HPDE6-E6E7 (cell line): Measurements from ENCODE around the gene MX1.

Experiments
- DNase-seq: peaks from one replicate; pipeline ENCODE4 v3.0.0; 2011; ENCODE audit warnings: missing footprints; ENCODE audit errors: extremely low spot score

MX1 gene

DNA sequence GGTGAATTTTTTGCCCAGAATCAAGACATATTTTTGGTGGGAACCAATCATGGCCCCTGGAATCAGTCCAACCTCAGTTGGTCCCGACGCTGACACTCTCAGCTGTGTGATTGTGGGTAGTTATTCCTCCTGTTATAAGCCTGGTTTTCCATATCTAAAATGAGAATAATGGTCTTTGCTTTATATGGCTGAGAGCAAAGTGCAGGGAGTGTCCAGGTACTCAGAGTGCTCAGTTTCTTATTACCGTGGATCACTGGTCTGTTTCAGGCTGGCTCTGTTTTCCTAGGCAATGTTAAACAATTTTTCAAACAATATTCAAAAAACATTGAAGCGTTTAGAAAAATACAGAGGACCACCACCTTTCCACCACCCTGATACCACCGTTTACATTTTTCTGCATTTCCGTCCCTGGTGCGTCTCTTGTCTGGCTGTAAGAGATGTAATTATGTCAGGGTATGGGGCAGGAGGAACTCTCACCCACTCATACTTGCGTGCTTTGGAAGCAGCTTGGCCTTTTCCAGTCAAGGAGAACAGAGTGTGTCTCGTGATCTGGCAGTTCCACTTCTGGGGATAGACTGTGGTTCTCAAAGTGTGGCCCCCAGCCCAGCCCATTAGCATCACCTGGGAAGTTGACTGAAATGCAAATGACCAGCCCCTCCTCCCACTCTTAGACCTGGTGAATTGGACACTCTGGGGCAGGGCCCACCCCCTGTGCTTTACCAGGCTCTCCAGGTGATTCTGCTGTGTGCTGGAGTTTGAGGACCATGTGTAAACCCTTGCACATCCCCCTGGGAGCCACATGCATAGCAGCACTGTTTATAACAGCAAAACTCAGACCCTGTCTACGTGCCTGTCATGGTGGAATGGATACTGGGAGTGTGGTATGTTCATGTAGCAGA, 6.8 kb downstream of the MX1 start:
- DNase-seq = no peak

DNA sequence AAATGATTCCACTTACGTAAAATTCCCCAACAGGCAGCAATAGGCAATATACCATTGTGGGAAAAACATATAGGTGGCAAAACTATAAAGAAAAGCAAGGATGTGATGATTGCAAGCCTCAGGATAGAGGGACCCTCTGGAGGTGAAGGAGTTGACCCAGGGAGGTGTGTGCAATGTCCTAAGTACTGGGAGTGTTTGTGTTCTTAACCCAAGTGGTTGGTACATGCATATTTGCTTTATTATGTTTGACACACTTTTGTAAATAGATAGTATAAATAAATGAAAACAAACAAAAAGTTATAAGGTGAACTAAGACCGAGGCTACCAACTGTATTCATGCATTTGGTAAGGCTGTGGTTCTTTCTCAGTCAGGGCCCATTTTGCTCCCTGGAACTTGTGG, 7.5 kb downstream of the MX1 start:
- no peak for DNase-seq

DNA sequence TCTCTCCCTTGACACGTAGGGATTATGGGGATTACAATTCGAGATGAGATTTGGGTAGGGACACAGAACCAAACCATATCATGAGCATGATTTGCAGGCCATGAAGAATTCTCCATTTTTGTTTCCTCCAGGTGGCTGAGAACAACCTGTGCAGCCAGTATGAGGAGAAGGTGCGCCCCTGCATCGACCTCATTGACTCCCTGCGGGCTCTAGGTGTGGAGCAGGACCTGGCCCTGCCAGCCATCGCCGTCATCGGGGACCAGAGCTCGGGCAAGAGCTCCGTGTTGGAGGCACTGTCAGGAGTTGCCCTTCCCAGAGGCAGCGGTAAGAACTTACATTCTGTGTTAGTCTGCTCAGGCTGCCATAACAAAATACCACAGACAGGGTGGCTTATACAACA, 9.7 kb downstream of the MX1 start:
- DNase-seq = no peak

DNA sequence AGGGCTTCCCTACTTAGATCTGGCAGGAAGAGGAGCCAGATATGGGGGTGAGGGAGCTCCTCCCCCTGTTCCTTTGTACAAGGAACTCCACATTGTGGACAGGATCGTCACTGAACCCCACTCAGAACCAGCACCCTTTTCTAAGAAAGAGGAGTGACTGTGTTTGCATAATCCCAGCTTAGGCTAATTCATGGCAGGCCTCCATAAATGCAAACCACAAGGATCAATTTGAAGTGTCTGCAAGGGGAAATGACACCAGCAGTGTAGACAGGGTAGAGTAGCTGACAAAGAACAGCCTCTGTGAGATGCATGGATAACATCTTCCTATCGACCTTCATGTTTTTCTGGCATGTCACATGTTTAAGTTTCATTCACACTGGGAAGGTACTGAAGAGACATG, 11.7 kb downstream of the MX1 start:
- DNase-seq = no peak

DNA sequence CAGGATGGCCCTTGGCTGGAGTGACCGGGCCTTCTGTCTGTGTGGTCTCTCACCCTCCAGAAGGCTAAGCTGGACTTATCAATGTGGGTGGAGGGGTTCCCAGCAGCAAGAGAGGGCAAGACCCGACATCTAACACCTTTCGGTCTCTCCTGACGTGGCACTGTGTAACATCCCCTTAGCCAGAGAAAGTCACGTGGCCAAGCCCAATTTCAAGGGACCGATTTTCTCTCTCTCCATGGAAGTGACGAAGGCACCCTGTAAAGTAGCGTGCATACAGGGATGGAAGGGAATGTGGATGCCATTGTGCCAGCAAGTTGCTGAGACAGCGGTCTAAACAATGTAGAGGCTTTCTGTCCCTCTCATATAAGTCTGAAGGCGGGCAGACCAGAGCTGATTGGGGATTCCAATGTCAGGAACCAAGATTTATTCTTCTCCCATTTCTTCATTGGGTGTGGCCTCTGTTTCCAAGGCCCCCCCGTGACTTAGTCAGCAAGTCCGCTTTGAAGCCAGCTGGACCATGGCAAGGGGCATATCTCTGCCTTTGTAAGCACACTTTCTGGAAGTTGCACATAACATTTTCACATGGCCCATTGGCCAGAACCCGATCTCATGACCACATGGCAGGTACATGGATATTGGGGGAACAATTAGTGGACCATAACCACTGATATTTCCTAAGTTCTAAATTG, 12.5 kb downstream of the MX1 start:
- DNase-seq = no peak

GRCh38 chr21:41439248-41439647, 13.2 kb downstream of the MX1 start:
- no peak for DNase-seq

- no peak for DNase-seq
These were observed 15.5 kb downstream of the MX1 start for GRCh38 chr21:41441546-41441945.

- no peak for DNase-seq
These were observed 16.6 kb downstream of the MX1 start for GRCh38 chr21:41442481-41443186.

GRCh38 chr21:41443562-41443961, 17.5 kb downstream of the MX1 start:
- DNase-seq = no peak

- DNase-seq = no peak
These were observed 18.8 kb downstream of the MX1 start for GRCh38 chr21:41444703-41445464.

- DNase-seq = no peak
These were observed 19.4 kb downstream of the MX1 start for GRCh38 chr21:41445465-41445862.

GRCh38 chr21:41446586-41446985, 20.5 kb downstream of the MX1 start:
- DNase-seq = no peak

- DNase-seq = no peak
These were observed 21.3 kb downstream of the MX1 start for GRCh38 chr21:41447356-41447755.

DNA sequence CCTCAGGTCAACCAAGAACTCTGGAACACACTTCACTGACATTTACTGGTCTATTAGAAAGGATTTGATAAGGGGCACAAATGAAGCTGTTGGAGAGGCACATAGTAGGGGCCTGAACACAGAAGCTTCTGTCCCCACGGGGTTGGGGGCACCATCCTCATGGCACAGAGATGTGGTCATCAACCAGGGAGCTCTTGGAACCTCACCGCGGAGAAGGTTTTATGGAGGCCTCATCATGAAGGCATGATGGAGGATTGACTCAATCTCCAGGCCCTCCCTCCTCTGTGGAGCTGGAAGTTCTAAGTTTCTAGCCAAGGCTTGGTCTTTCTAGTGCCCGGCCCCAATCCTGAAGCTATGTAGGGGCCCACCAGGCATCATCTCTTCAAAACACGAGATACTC, 23.6 kb downstream of the MX1 start:
- no peak for DNase-seq

DNA sequence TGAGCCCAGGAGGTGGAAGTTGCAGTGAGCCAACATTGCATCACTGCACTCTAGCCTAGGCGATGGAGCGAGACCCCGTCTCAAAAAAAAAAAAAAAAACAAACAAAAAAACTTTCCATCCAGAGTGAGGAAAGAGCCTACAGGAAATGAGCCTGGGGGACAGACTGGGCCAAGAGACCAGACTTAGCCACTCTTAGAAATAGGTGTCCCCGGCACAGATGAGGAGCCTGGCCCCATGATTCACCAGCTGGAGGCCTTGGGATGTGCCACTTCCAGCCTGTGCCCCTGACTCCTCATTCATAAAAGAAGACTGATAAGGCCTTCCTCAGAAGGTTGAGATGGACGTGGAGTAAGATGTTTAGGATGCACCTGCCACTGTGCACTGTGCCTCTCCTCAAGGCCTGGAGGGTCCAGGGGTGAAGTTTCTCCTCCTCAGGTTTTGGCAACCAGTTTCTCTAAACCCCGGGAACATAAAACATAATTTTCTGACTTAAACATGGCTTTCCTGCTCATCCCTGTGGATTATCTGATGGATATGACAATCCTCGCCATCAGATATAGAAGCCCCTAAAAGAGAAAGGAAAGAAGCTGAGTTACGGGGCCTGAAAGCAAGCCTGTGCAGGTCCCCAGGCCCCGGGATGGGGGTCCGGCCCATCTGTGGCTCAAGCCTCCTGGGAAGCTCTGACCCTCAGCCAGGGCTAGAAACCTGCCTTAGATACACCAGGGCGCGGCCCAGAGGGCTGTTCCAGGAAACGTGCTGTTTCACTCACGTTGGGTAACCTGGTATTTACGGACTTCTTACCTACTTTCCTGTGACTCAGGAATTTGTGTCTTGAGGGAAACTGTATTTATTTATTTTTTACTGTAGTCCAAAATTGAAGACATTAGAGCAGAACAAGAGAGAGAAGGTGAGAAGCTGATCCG, 26.0 kb downstream of the MX1 start:
- no peak for DNase-seq

GRCh38 chr21:41453198-41453597, 27.2 kb downstream of the MX1 start:
- DNase-seq = no peak

DNA sequence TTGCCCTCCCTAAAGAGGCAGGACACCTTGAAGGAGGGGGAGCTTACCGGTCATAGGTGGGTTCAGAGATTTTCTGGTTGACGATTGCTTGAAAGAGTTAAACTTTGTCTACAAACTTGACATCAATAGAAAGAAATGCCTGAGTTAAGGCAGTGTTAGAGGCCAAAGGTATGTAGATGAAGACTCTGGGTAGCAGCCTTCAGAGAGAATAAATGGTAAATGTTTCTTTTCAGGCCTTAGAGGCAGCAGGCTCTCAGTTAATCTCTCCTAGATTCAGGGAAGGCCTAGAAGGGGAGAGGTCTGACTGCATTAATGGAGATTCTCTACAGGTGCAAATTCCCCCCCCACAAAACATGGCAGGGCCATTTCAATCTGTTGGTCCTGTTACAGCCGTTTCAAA, 27.7 kb downstream of the MX1 start:
- DNase-seq = no peak

DNA sequence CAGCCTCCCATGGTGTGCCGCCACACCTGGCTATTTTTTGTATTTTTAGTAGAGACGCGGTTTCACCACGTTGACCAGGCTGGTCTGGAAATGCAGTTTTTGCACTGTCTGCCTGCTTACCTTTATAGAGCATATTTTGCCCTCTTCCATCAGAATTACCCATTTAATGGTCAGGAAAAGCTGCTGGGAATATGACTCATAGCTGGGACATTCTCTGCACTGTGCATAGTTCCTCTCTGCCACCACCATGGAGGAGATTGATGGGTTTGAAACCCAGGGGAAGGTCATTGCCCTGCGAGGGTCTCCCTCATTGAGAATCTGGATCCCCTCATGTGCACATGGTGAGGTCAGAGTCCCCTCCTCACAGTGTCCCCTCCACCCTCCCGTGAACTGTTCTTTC, 32.1 kb downstream of the MX1 start:
- no peak for DNase-seq

DNA sequence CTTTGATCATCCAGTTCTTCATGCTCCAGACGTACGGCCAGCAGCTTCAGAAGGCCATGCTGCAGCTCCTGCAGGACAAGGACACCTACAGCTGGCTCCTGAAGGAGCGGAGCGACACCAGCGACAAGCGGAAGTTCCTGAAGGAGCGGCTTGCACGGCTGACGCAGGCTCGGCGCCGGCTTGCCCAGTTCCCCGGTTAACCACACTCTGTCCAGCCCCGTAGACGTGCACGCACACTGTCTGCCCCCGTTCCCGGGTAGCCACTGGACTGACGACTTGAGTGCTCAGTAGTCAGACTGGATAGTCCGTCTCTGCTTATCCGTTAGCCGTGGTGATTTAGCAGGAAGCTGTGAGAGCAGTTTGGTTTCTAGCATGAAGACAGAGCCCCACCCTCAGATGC, 32.5 kb downstream of the MX1 start:
- no peak for DNase-seq

GRCh38 chr21:41459884-41460534, 34.0 kb downstream of the MX1 start:
- peak; percentile 21 for DNase-seq
